Ovary (tissue), 1 donor: Measurements from ENCODE around the gene PSD4.

Experiments
- EP300 ChIP-seq: sonication (generic); formaldehyde crosslinking; IDR thresholded peaks from one replicate; pipeline ENCODE4 v1.6.1; 2017; ENCODE audit warnings: antibody characterized with exemption
- POLR2A ChIP-seq: fragments of 450-650 bp; IDR thresholded peaks from one replicate; pipeline ENCODE4 v1.6.1; 2017; ENCODE audit warnings: antibody characterized with exemption, mild to moderate bottlenecking, moderate library complexity

GRCh38 chr2:113124181-113124961 is 49.4 kb upstream of the PSD4 start:
- TF ChIP-seq EP300 (no peak), POLR2A (no peak)
